Stimulated activated CD8-positive, alpha-beta memory T cell treated with anti-CD3 and anti-CD28 coated beads, Interleukin-4, amount 100 ng/mL, for 1 hour (primary cell): ENCODE data around the gene OR10A5.
"Not testable (repeated sequence)": the region's sequence is repeated elsewhere in the genome, so short reads cannot be mapped to it uniquely, and the experiment has no call there.

Source experiments
- DNase-seq, 2 donors: peaks; one replicate each; pipeline ENCODE4 v3.0.0-alpha.2; 2020; ENCODE audit warnings: low read depth in 2 of 2, low spot score in 1 of 2

Gene OR10A5

GRCh38 chr11:6845383-6845782 is at the start of gene OR10A5:
OR10A5 (plus strand) TSS chr11:6845683; CDS start chr11:6845683, 0 bp downstream.
- DNase-seq: no peak

- DNase-seq: no peak
These were observed 46.1 kb upstream of the OR10A5 start, which contains the start of gene OR6A2 for GRCh38 chr11:6799402-6799801. OR6A2 (minus strand) TSS chr11:6799689; CDS start chr11:6795708, 3,981 bp downstream.

- not testable (repeated sequence) for DNase-seq
These were observed 44.4 kb upstream of the OR10A5 start for GRCh38 chr11:6801075-6801474.

GRCh38 chr11:6812390-6813005 is 33.0 kb upstream of the OR10A5 start:
- DNase-seq: no peak

- DNase-seq: no peak
These were observed 31.8 kb upstream of the OR10A5 start for GRCh38 chr11:6813656-6814055.

- DNase-seq: no peak
These were observed 27.8 kb upstream of the OR10A5 start for GRCh38 chr11:6817694-6818093.

- no peak for DNase-seq
These were observed 26.5 kb upstream of the OR10A5 start for GRCh38 chr11:6818967-6819366.

- no peak for DNase-seq
These were observed 21.2 kb upstream of the OR10A5 start for GRCh38 chr11:6824136-6824823.

GRCh38 chr11:6825231-6825744 is 20.2 kb upstream of the OR10A5 start:
- no peak for DNase-seq

GRCh38 chr11:6828103-6828502 is 17.4 kb upstream of the OR10A5 start:
- DNase-seq: no peak

GRCh38 chr11:6833356-6833755 is 12.1 kb upstream of the OR10A5 start:
- DNase-seq: no peak

- DNase-seq: no peak
These were observed 11.5 kb upstream of the OR10A5 start for GRCh38 chr11:6834021-6834420.

GRCh38 chr11:6841694-6842093 is 3.8 kb upstream of the OR10A5 start:
- no peak for DNase-seq

GRCh38 chr11:6843670-6844069 is 1.8 kb upstream of the OR10A5 start:
- no peak for DNase-seq

GRCh38 chr11:6844356-6844755 is 1.1 kb upstream of the OR10A5 start:
- DNase-seq: no peak

GRCh38 chr11:6850526-6850925 is 5.0 kb downstream of the OR10A5 start:
- no peak for DNase-seq

- not testable (repeated sequence) for DNase-seq
These were observed 9.3 kb downstream of the OR10A5 start for GRCh38 chr11:6854801-6855200.

- DNase-seq: no peak
These were observed 10.6 kb downstream of the OR10A5 start for GRCh38 chr11:6855971-6856541.

GRCh38 chr11:6856871-6857270 is 11.4 kb downstream of the OR10A5 start:
- DNase-seq: no peak

- no peak for DNase-seq
These were observed 17.5 kb downstream of the OR10A5 start, which contains the start of gene OR10A2 for GRCh38 chr11:6862961-6863360. OR10A2 (plus strand) TSS chr11:6863057; CDS start chr11:6869755, 6,698 bp downstream.

- no peak for DNase-seq
These were observed 19.0 kb downstream of the OR10A5 start for GRCh38 chr11:6864438-6864837.

GRCh38 chr11:6871278-6871677 is 25.8 kb downstream of the OR10A5 start:
- DNase-seq: no peak
